NCI-H2171 treated with DMSO at 0.1 percent for 48 hours (cell line): ENCODE data around the gene KRT33B.
"Not testable (repeated sequence)": the region's sequence is repeated elsewhere in the genome, so short reads cannot be mapped to it uniquely, and the experiment has no call there.

Experiments
- DNase-seq: peaks from one replicate; lab custom pipeline; 2025; lab: John Stamatoyannopoulos, UW

KRT33B gene

GRCh38 chr17:41393826-41394225 is 24.2 kb upstream of the KRT33B start:
- DNase-seq: no peak

GRCh38 chr17:41393294-41393693 is 23.7 kb upstream of the KRT33B start:
- no peak for DNase-seq

DNA sequence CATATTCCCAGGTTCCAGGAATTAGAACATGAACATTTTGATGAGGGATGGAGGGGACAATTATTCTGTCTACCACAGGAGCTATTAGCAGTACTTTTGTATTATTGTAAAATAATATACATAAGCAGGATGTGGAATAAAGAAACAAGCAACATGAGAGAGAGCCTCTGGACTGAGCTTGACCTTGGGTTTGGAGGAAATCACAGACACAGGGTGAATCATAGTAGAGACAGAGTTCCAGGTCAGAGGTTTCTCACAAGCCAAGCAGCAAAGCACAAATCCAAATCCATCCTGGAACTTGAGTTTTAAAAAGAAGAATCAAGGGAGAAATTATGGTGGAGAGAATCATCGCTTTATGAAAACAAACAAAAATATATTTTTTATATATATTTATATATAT is 22.7 kb upstream of the KRT33B start:
- DNase-seq: no peak

GRCh38 chr17:41391535-41391934 is 21.9 kb upstream of the KRT33B start:
- no peak for DNase-seq

DNA sequence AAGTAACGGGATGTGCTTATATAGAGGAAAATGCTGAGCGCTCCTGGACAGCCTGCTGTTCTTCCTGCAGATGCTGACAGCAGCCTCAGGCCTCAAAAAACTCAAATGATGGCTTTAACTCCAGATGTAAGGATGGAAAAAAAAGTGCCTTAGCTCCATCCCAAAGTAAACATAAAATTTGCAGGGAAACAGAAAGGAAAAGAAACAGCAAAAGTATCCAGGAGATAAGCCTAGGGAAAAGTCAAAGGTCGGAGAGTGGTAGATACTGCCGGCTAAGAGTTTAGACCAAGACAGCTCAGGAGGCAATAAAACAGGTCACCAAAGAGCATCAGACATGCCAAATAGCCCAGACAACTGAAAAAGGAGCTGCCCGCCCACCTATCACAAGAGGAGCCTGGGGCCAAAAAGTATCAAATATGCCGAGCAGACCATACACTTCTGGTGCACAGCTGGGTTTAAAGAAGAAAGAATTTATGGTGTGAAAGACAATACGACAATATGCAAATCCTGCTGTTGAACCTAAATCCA is 20.9 kb upstream of the KRT33B start:
- no peak for DNase-seq

DNA sequence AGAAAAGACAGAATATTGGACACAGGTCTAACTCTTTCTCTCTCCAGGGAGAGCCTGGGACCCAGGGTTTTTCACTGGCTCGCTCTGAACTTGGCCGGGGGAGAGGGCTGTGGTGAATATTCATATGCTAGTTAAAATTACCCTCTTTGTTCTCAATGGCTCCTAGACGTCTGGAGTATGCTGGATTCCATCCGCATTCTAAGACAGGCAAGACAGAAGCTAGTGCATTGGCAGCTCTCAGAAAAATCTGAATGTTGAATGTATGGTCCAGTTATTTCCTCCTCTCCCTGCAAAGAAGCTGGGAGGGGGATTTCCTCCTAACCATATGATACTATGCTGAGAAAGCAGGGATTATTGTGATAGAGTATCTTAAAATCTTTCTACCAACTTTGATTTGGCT is 18.1 kb upstream of the KRT33B start:
- DNase-seq: no peak

GRCh38 chr17:41386227-41386626 is 16.6 kb upstream of the KRT33B start:
- DNase-seq: no peak

GRCh38 chr17:41383690-41384089 is 14.1 kb upstream of the KRT33B start:
- DNase-seq: no peak

GRCh38 chr17:41382394-41382793 is 12.8 kb upstream of the KRT33B start:
- no peak for DNase-seq

DNA sequence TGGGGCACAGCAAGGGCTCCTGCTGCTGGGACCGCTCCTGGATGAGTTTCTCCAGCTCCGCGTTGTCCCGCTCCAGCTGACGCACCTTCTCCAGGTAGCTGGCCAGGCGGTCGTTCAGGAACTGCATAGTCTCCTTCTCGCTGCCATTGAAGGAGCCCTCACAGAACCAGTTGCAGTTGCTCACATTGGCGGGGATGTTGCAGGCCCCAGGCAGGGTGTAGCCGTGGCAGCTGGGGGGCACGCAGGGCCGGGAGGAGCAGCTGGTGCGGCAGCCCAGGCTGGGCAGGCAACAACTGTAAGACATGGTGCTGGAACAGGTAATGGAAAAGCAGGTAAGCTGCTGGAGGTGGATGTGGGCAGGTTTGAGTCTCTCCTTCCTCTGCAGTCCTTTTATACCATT is 12.3 kb upstream of the KRT33B start, which contains the start of gene KRT34:
Gene KRT34, minus strand, starts transcription at position 364 of the 400 bp plus-strand sequence. Its CDS starts 60 bp downstream, at position 304.
- not testable (repeated sequence) for DNase-seq

DNA sequence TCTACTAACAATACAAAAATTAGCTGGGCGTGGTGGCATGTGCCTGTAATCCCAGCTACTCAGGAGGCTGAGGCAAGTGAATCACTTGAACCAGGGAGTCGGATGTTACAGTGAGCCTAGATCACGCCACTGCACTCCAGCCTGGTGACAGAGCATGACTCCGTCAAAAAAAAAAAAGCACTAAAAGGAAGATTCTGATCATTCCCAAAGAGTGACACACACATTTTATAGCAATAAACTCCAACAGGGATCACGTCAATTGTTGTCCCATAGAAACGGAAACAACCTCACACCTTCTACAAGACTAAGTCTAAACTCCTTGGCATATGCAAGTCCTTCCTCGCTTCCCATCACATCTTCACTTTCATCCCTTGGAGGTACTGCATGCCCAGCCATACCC is 10.5 kb upstream of the KRT33B start:
- not testable (repeated sequence) for DNase-seq

- DNase-seq: no peak
Observed at GRCh38 chr17:41377546-41377945, 7.9 kb upstream of the KRT33B start.

- DNase-seq: no peak
Observed at GRCh38 chr17:41369023-41369422, 590 bp downstream of the KRT33B start.

DNA sequence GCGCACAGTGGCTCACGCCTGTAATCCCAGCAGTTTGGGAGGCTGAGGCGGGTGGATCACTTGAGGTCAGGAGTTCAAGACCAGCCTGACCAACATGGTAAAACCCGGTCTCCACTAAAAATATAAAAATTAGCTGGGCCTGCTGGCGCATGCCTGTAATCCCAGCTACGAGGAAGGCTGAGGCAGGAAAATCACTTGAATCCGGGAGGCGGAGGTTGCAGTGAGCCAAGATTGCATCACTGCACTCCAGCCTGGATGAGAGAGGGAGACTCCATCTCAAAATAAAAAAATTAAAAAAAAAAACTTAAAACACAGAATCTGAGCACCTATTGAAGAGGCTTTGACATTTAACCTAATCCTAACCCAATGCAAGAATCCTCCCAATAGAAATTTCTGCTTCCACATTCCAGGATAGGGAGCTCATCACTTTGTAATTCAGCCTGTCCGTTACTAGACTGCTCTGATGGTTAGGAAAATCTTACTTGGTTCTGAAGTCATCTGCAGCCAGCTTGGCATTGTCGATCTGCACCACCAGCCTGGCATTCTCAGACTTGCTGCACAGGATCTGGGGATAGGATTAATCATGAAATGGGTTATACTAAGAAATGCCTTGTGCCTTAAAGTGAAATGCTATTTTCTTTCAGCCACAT is 2.1 kb downstream of the KRT33B start:
- DNase-seq: no peak

GRCh38 chr17:41366070-41366469 is 3.5 kb downstream of the KRT33B start:
- no peak for DNase-seq

DNA sequence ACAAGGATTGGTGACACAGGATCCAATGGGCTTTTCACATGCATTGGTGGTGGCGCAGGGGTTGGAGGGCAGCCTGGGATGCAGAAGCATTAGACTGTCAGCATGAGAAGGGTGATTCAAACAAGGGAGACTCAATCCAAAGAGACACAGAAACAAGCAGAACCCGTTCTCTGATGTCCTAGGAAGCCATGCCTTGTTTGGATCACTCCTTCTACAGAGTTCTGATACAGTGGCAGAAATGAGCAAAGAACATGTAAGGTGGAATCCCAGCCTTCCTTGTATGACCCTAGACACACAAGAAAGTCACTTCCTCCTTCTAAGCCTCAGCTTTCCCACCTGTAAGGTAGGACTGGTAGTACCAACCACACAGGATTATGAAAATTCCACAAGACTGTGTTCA is 5.7 kb downstream of the KRT33B start:
- no peak for DNase-seq

DNA sequence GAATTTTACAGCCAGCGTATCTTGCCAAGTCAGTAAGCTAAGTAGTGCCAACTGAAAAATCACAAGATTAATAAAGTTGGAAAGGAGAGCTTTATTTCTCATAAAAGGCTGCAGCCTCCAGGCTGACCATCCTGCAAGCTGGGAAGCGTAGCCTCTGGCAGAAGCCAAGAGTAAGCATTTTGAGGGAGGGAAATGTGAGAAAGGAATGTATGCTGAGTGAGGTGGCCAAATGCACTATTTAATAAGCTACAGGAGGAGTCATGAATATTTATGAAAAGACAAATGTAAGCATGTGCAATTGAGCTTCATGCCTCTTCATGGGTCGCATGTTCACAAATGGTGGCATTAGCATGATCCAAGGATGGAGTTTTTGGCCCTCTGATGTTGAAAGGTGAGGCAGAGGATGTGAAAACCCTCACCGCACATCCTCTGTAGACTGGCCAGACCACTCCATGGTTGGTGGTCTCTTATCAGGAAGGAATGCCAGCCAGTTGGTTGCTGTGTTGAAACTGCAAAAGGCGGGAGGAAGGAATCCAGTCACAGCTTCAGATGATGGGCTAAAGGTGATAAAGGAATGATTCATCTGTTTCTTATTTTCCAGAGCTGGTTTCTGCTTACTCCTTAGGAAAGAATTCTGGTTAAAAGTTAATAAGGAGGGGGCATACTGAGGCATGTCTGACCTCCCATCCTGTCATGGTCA is 9.2 kb downstream of the KRT33B start:
- DNase-seq: no peak

- no peak for DNase-seq
Observed at GRCh38 chr17:41354536-41354935, 15.1 kb downstream of the KRT33B start.

DNA sequence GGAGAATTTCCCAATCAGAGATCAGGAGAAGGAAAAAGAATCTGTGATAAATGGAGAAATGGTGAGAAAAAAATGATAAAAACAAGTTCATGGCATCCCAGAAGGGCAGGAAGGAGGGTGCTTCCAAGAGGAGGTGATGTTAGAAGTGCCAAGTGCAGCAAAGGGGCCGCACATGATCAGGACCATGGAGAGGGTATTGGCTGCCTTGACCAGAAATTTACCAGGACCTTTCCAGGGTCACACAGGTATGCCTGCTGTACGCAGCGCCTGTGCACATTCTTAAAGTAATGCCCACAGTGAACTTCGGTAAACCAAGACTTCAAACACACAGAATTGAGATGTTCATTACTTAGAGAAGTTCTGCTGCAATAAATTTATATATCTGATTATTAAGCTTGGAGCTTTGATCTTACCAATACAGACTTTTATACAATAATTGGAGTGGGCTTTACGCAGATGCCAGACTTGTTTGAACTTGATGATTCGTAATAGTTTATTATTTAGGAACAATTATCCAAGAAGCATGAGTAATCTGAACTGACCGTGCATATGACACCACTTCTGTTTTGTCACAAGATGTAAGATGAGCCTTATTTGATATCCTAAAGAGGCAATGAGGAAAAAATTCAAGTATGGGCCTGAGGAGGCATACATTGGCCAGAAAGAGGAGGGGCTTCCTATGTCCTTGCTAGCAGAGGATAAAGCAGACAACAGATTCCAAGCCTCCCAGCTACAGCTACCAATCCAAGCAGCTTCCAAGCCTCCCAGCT is 16.8 kb downstream of the KRT33B start:
- DNase-seq: no peak

GRCh38 chr17:41351177-41351576 is 18.4 kb downstream of the KRT33B start:
- DNase-seq: no peak

- not testable (repeated sequence) for DNase-seq
Observed at GRCh38 chr17:41350381-41350878, 19.2 kb downstream of the KRT33B start, which contains the start of gene KRT33A. Gene KRT33A, minus strand, starts transcription at chr17:41350828. Its CDS starts 61 bp downstream, at chr17:41350767.
